Natural killer cell (primary cell): ENCODE results near the gene STIM2. TPM values are rescaled to one million over a fixed set of nuclear protein-coding genes. Genes with fewer than 3 reads are reported as not detected.

Experiments
- ATAC-seq, 3 donors: fragments of 150-1000 bp in 2 of 3; fragments of 200-7000 bp in 1 of 3; cut with Tn5 transposase; 1 replicate in 1 of 3; 2 replicates in 2 of 3; pipeline ENCODE4 v1.10.0; 2021; ENCODE audit warnings: mild to moderate bottlenecking in 2 of 3, moderate library complexity in 2 of 3
- DNase-seq, 2 donors: peaks; one replicate each; pipeline versions ENCODE4 v3.0.0 to v3.0.0-alpha.2; 2013 to 2021; ENCODE audit warnings: mixed read lengths in 1 of 2
- H3K27ac ChIP-seq: one replicate; pipeline ENCODE4 v1.5.1; 2013; ENCODE audit warnings: mild to moderate bottlenecking, low read length
- H3K27me3 ChIP-seq: one replicate; pipeline ENCODE4 v1.6.1; 2013; ENCODE audit warnings: low read length; ENCODE audit not compliant: control insufficient read depth, insufficient read depth
- H3K36me3 ChIP-seq: one replicate; pipeline ENCODE4 v1.6.1; 2013; ENCODE audit warnings: low read length; ENCODE audit not compliant: control insufficient read depth, insufficient read depth
- H3K4me1 ChIP-seq: one replicate; pipeline ENCODE4 v1.6.1; 2013; ENCODE audit warnings: low read length; ENCODE audit not compliant: control insufficient read depth, insufficient read depth
- H3K4me3 ChIP-seq: one replicate; pipeline ENCODE4 v1.5.1; 2013; ENCODE audit warnings: low read length
- H3K9me3 ChIP-seq: one replicate; pipeline ENCODE4 v1.6.1; 2013; ENCODE audit warnings: low read length; ENCODE audit not compliant: control insufficient read depth, insufficient read depth
- H3K27ac Mint-ChIP-seq, 2 donors: one replicate each; pipeline ENCODE4 v1.8.0; 2022; ENCODE audit warnings: mild to moderate bottlenecking in 2 of 2, mixed read lengths in 2 of 2, moderate library complexity in 1 of 2
- H3K27me3 Mint-ChIP-seq, 2 donors: one replicate each; pipeline ENCODE4 v1.8.0; 2022; ENCODE audit warnings: low read depth in 2 of 2, mixed read lengths in 2 of 2
- H3K36me3 Mint-ChIP-seq: one replicate; pipeline ENCODE4 v1.8.0; 2022; ENCODE audit warnings: mixed read lengths
- H3K4me1 Mint-ChIP-seq, 2 donors: one replicate each; pipeline ENCODE4 v1.8.0; 2022; ENCODE audit warnings: mixed read lengths in 2 of 2
- H3K4me3 Mint-ChIP-seq: one replicate; pipeline ENCODE4 v1.8.0; 2022; ENCODE audit warnings: mild to moderate bottlenecking, moderate library complexity, mixed read lengths
- H3K9me3 Mint-ChIP-seq, 2 donors: one replicate each; pipeline ENCODE4 v1.8.0; 2022; ENCODE audit warnings: mixed read lengths in 2 of 2
- WGBS: methylation state at CpG from one replicate; pipeline ENCODE4 v1.1.7; 2013; ENCODE audit warnings: missing lambda C conversion rate; ENCODE audit not compliant: insufficient coverage; 5-methylcytosine and 5-hydroxymethylcytosine counted together
- intact Hi-C: fragments of 100-400 bp; cut with micrococcal nuclease; formaldehyde crosslinking; loops from one replicate; pipeline ENCODE4 v1.14.2; 2022
- total RNA-seq, 4 donors: library from RNA; stranded (reverse); fragments of 120-200 nt in 1 of 4; gene quantifications; one replicate each; pipeline versions ENCODE4 v1.2.3 to v1.2.4, GENCODE V29; 2013 to 2022
- TF ChIP-seq, protein P1 (sequence below): fragments of 200-600 bp; IDR thresholded peaks from one replicate; pipeline ENCODE4 v1.8.0; 2022; ENCODE audit warnings: antibody characterized with exemption

Gene STIM2
- total RNA-seq, 3 donors from 2014 or later (not counting 1 experiment from before 2014, with no cell fraction given) = 98.3 to 104 (median 100) TPM

DNA sequence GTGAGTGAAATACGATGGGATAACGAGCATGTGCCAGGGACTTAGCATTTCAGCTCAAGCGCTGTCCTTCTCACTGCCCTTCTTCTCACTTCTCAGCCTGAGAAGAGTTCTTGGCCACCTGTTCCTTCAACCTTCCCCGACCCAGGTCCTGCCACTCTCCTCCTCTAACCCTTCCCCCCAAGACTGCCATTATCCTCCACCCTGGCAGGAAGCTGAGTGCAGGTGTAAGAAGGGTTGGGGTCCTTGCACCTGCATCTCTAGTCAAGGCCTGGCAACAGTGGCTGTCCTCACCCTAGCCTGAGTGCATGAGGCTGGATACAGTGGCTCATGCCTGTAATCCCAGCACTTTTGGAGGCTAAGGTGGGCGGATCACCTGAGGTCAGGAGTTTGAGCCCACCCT lies 19.9 kb upstream of the STIM2 start:
- ATAC-seq (no peak), DNase-seq (no peak)
- Mint-ChIP-seq H3K27me3 (peaks cover 0 to 2% of the 10 kb centered on the region in 2 donors), H3K4me3 (no peak overlapping the region), H3K36me3 (no peaks in the 10 kb centered on the region), H3K27ac (no peak overlapping the region), H3K9me3 (no peaks in the 10 kb centered on the region), H3K4me1 (peaks cover 3 to 6% of the 10 kb centered on the region in 2 donors)
- no peak overlapping the region for H3K4me3 ChIP-seq
- intact Hi-C loops = no loop called here
- TF ChIP-seq, protein P1, sequence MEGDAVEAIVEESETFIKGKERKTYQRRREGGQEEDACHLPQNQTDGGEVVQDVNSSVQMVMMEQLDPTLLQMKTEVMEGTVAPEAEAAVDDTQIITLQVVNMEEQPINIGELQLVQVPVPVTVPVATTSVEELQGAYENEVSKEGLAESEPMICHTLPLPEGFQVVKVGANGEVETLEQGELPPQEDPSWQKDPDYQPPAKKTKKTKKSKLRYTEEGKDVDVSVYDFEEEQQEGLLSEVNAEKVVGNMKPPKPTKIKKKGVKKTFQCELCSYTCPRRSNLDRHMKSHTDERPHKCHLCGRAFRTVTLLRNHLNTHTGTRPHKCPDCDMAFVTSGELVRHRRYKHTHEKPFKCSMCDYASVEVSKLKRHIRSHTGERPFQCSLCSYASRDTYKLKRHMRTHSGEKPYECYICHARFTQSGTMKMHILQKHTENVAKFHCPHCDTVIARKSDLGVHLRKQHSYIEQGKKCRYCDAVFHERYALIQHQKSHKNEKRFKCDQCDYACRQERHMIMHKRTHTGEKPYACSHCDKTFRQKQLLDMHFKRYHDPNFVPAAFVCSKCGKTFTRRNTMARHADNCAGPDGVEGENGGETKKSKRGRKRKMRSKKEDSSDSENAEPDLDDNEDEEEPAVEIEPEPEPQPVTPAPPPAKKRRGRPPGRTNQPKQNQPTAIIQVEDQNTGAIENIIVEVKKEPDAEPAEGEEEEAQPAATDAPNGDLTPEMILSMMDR = no peak
- H3K27me3 ChIP-seq = no peaks in the 10 kb centered on the region
- H3K36me3 ChIP-seq = no peaks in the 10 kb centered on the region
- no peaks in the 10 kb centered on the region for H3K4me1 ChIP-seq
- WGBS = 95% methylated on average over 4 of the region's 5 CpGs
- H3K27ac ChIP-seq = no peak overlapping the region
- H3K9me3 ChIP-seq = no peaks in the 10 kb centered on the region

DNA sequence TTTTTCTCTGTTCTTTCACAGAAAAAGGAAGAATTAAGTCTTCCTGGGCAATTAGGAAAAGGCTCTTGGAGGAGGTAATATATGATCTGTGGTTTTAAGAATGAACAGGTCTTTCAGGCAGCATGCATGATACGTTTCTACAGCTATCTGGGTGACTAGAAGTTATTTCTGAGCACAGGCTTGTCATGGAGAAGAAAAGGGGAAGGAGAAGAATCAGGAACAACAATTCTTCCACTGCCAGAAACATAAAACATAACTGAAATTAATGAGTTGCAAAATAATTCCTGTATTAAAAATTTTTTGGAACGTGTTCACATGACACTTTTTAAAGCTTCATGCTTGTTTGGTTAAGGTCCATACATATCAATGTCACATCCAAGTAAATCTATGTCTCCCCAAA lies 17.7 kb upstream of the STIM2 start:
- H3K36me3 ChIP-seq = no peaks in the 10 kb centered on the region
- intact Hi-C loops = no loop called here
- no peak for DNase-seq
- H3K27ac ChIP-seq = no peak overlapping the region
- H3K9me3 ChIP-seq = no peaks in the 10 kb centered on the region
- Mint-ChIP-seq H3K9me3 (no peaks in the 10 kb centered on the region), H3K36me3 (no peaks in the 10 kb centered on the region), H3K4me1 (peaks cover 3 to 6% of the 10 kb centered on the region in 2 donors), H3K27me3 (peaks cover 0 to 8% of the 10 kb centered on the region in 2 donors), H3K27ac (no peak overlapping the region), H3K4me3 (no peak overlapping the region)
- no peak overlapping the region for H3K4me3 ChIP-seq
- no peaks in the 10 kb centered on the region for H3K27me3 ChIP-seq
- TF ChIP-seq, protein P1 = no peak
- H3K4me1 ChIP-seq = no peaks in the 10 kb centered on the region
- ATAC-seq = no peak
- WGBS = 11% methylated on average over 2 of the region's 2 CpGs

GRCh38 chr4:26850528-26850927 lies 10.1 kb upstream of the STIM2 start:
- Mint-ChIP-seq H3K4me3 (no peak overlapping the region), H3K9me3 (no peaks in the 10 kb centered on the region), H3K4me1 (no peaks in the 10 kb centered on the region), H3K27ac (no peak overlapping the region), H3K36me3 (no peaks in the 10 kb centered on the region), H3K27me3 (peaks cover 0 to 6% of the 10 kb centered on the region in 2 donors)
- Histone ChIP-seq H3K27me3 (no peaks in the 10 kb centered on the region), H3K4me1 (no peaks in the 10 kb centered on the region), H3K27ac (no peak overlapping the region), H3K4me3 (no peak overlapping the region), H3K9me3 (no peaks in the 10 kb centered on the region), H3K36me3 (no peaks in the 10 kb centered on the region)
- DNase-seq (no peak), ATAC-seq (no peak)
- intact Hi-C loops = no loop called here
- WGBS = 80% methylated on average over 1 of the region's 1 CpG
- TF ChIP-seq, protein P1 = no peak

DNA sequence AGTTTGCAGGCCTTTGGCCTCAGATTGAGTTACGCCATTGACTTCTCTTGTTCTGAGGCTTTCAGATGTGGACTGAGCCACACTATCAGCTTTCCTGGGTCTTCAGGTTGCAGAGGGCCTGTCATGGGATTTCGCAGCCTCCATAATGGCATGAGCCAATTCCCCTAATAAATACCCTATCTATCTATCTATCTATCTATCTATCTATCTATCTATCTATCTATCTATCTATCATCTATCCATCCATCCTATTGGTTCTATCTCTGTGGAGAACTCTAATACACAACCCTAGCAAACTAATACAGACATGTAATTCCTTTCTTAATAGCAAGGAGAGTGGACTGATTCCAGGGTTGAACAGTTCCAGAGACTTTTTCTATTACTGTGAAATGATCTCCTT lies 9.5 kb upstream of the STIM2 start:
- no peak overlapping the region for H3K4me3 Mint-ChIP-seq
- ATAC-seq (no peak), DNase-seq (no peak)
- H3K4me1 ChIP-seq = no peaks in the 10 kb centered on the region
- H3K36me3 Mint-ChIP-seq = no peaks in the 10 kb centered on the region
- intact Hi-C loops = no loop called here
- no peak overlapping the region for H3K27ac Mint-ChIP-seq
- WGBS = 98% methylated on average over 2 of the region's 2 CpGs
- no peaks in the 10 kb centered on the region for H3K9me3 ChIP-seq
- H3K27me3 Mint-ChIP-seq = peaks cover 0 to 6% of the 10 kb centered on the region in 2 donors
- no peak overlapping the region for H3K27ac ChIP-seq
- no peaks in the 10 kb centered on the region for H3K36me3 ChIP-seq
- H3K4me1 Mint-ChIP-seq = no peaks in the 10 kb centered on the region
- H3K4me3 ChIP-seq = no peak overlapping the region
- TF ChIP-seq, protein P1 = no peak
- H3K9me3 Mint-ChIP-seq = no peaks in the 10 kb centered on the region
- no peaks in the 10 kb centered on the region for H3K27me3 ChIP-seq
